HG02938 (cell line): ENCODE data around the gene THOC6.

Experiments used
- ATAC-seq: cut with Tn5 transposase; IDR thresholded peaks from one replicate; pipeline ENCODE4 v1.9.1; 2021; ENCODE audit warnings: mild to moderate bottlenecking, moderate library complexity; ENCODE audit not compliant: unreplicated experiment

THOC6 gene

DNA sequence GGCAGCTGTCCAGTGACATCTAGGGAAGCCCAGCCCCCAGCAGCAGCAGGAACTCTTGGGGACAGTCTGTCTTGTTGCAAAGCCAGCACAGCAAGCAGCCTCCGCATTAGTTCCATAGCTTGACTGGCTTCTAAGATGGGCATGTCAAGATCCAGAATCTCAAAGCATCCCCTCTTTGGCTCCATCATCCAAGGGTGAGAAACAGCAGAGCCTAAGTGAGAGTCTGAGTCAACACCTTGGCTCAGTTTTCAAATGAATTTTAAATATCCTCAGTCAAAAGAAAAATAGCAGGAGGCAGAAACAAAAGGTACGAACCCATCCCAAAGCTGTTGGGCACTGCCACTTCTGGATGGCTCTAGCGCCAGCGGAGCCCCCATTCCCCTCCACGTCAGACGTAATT, 8.9 kb upstream of the THOC6 start:
- no peak for ATAC-seq

GRCh38 chr16:3015865-3016521, 7.8 kb upstream of the THOC6 start:
- ATAC-seq: no peak

GRCh38 chr16:3017344-3017743, 6.5 kb upstream of the THOC6 start:
- ATAC-seq: no peak

DNA sequence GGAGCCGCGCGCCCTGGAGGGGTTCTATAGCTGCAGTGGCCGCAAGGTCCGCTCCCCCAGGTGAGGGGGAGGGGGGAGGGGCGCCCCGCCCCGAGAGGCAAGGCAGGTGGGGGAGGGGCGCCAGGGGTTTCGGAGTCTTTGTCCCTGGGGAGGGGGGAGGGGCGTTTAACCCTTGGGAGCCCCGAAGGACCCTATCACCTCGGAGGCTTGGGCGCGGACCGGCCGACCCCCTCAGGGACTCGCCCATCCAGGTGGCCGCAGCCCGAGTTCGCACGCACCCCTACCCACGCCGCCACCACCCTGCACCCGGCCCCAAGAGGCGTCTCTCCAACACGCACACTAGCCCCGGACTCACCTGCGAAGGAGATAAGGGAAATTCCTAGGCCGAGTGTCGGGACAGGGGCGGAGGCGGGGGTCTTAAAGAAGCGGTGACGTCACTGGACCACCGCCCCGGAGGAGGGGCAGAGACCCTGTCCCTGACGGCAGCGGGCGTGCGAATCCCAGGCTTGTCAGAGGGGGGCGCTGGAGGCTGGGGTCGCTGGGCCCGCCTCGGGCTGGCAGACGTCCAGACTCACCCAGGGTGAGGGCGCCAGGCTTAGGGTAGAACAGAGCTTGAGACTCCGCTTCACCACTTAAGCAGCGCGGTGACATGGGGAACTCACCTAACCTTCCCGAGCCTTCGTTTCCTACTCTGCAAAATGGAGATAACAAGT, 5.9 kb upstream of the THOC6 start, which contains the start of gene CLDN6:
TSS of gene CLDN6 (minus strand) at position 390 of the 713 bp plus-strand sequence. CDS start 2,162 bp downstream, outside the sequence.
- no peak for ATAC-seq

DNA sequence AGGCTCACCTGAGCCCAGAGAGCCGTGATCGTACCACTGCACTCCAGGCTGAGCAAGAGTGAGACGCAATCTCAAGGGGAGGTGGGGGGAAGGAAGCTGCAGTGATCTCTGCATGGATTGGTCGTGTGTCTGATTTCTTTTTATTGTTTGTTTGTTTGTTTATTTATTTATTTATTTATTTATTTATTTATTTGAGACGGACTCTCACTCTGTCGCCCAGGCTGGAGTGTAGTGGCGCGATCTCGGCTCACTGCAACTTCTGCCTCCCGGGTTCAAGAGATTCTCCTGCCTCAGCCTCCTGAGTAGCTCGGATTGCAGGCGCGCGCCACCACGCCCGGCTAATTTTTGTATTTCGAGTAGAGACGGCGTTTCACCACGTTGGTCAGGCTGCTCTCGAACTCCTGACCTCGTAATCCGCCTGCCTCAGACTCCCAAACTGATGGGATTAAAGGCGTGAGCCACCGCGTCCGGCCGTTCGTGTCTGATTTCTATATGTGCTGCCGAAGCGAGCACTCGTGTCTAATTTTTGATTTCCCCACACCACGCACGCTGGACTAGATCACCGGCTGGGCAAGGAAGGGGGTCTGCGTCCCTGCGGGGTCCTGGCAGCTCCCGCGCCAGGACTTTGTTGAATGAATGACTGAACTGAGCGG, 4.1 kb upstream of the THOC6 start:
- no peak for ATAC-seq

- ATAC-seq: no peak
Observed at GRCh38 chr16:3020247-3020603, 3.6 kb upstream of the THOC6 start, which contains the start of gene TNFRSF12A. Gene TNFRSF12A (plus strand): TSS chr16:3020368. CDS start chr16:3020398, 30 bp downstream.

DNA sequence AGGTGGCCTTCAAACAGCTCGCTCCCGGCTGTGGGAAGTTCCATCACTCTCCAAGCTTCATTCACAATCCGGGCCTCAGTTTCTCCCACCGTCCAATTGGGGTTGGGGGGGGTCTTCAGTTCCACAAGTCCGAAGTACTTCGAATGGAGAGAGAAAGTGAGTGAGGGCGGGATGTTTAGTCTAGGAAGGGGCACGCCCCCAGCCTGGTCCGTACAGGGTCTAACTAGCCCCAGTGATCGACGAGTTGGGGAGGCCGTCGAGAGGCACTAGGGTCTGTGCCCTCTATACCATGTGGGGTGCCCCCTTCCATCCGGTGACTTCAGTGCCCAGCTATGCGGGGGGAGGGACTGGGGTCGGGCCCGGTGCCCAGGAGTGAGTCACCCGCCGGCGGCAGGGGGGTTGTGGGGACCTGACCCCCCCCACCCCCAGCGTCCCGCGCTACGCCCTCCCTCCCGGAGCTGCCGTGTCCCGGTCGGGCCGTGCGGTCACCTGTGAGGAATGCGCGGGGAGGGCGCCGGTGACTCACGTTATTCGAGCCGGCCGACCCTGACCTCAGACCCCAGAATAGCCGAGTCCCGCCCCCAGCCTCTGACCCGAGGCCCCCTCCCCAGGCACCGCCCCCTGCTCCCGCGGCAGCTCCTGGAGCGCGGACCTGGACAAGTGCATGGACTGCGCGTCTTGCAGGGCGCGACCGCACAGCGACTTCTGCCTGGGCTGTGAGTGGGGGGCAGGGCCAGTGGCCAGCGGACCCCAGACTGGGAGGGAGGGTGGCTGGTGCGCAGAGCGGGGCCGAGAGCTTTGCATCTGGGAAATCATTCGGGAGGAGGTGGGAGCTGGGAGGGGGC, 3.0 kb upstream of the THOC6 start:
- no peak for ATAC-seq

DNA sequence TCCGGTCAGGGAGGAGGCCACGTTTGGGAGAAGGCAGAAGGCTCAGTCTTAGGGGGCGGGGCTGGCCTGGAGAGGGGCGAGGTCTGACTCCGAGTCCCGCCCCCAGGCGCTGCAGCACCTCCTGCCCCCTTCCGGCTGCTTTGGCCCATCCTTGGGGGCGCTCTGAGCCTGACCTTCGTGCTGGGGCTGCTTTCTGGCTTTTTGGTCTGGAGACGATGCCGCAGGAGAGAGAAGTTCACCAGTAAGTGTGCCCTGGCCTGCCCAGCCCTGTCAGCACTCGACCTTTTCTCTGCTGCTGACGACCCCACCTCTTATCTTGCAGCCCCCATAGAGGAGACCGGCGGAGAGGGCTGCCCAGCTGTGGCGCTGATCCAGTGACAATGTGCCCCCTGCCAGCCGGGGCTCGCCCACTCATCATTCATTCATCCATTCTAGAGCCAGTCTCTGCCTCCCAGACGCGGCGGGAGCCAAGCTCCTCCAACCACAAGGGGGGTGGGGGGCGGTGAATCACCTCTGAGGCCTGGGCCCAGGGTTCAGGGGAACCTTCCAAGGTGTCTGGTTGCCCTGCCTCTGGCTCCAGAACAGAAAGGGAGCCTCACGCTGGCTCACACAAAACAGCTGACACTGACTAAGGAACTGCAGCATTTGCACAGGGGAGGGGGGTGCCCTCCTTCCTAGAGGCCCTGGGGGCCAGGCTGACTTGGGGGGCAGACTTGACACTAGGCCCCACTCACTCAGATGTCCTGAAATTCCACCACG, 2.2 kb upstream of the THOC6 start:
- ATAC-seq: no peak

GRCh38 chr16:3022208-3022683, 1.6 kb upstream of the THOC6 start:
- ATAC-seq: no peak

GRCh38 chr16:3022684-3023414, 986 bp upstream of the THOC6 start:
- no peak for ATAC-seq

DNA sequence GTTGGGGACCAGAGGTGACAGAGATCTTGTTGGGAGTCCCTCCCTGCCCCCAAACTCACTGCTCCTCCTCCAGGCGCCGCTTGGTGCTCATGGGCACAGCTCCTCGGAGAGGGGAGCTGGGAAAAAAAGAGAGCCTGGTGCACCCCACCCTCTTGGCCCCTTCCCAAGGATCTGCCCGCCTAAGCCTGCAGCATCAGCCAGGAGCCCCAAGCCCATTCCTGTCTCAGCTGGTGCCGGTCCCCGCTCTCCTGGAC, 493 bp upstream of the THOC6 start:
- ATAC-seq: no peak

GRCh38 chr16:3025032-3026002, 1.5 kb downstream of the THOC6 start:
- ATAC-seq: no peak

DNA sequence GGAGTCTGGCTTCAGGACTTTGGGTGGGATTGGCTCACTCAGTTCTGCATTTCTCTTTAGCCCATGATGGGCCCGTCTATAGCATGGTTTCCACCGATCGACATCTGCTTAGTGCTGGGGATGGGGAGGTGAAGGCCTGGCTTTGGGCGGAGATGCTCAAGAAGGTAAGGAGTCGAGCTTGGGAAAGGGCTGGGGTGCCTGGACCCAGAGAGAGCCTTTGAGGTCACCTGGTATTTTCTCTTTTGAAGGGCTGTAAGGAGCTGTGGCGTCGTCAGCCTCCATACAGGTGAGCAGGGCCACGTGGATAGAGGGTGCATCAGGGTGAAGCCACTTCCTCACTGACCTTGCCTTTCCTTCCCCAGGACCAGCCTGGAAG, 2.2 kb downstream of the THOC6 start:
- ATAC-seq: no peak

DNA sequence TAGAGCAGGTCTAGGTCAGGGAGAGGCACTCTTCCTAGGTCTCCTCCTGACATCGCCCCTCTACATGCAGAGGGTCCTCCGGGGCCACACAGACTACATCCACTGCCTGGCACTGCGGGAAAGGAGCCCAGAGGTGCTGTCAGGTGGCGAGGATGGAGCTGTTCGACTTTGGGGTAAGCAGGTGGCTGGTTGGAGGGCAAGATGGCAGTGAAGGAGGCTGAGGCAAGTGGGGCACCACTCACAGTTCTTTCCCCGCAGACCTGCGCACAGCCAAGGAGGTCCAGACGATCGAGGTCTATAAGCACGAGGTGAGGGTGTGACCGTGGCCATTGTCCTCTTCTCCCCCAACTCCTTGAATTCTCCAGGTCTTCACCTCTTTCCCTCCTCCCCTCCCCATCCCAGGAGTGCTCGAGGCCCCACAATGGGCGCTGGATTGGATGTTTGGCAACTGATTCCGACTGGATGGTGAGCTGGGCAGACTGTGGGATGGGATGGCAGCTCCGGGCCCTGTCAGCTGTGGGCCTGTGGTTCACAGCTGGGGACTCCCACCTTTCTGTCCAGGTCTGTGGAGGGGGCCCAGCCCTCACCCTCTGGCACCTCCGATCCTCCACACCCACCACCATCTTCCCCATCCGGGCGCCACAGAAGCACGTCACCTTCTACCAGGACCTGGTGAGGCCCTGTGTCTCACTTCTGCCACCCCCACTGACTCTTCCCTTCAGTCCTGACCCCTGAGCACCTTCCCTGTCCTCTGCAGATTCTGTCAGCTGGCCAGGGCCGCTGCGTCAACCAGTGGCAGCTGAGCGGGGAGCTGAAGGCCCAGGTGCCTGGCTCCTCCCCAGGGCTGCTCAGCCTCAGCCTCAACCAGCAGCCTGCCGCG, 3.0 kb downstream of the THOC6 start:
- no peak for ATAC-seq

DNA sequence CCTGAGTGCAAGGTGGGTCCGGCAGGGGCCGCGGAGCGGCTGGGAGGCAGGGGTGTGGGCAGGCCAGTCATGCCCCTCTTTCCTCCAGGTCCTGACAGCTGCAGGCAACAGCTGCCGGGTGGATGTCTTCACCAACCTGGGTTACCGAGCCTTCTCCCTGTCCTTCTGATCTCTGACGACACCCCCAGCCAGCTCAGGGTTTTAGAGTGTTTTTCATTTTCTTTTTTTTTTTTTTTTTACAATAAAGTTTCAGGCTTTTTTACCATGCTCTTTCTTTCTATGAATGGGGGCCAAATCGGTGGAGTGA, 3.6 kb downstream of the THOC6 start:
- no peak for ATAC-seq

DNA sequence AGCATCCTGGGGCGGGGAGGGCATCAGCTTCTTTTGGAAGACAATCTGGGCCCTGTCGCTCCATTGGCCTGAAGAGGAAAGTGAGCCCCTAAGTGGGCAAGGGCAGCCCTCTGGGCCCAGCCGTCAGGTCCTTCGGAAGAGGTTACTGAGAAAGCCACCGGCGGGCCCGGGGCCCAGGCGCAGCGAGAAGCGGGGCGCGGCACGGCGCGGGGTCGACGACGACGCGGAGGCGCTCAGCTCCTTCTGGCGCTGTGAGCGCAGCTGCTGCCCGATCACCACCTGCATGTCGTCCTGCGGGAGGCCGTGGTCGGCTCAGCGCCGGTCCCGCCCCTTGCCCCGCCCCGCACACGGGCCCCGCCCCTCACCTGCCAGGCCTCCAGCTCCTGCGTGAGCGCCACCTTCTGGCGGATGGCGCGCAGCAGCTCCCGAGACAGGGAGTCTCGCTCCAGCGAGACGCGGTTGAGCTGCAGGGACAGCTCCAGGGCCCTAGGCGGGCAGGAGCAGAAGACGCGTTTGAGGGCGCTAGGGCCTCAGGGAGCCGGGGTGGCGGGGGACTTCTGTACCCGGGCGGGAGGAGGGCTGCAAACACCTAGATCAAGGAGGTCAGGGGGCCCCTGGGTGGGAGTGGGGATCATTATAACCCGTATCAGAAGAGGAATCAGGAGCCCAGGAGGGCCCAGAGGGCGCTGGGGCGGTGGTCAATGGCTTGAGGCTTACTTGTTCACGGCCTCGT, 4.3 kb downstream of the THOC6 start:
- ATAC-seq: no peak

- no peak for ATAC-seq
Observed at GRCh38 chr16:3028716-3029319, 5.0 kb downstream of the THOC6 start.
